ENCODE data around the gene FES. TPM values are rescaled to one million over a fixed set of nuclear protein-coding genes. Genes with fewer than 3 reads are reported as not detected.

The FES gene
- total RNA-seq, 1 donor from 2014 or later, result 13.8 TPM

DNA sequence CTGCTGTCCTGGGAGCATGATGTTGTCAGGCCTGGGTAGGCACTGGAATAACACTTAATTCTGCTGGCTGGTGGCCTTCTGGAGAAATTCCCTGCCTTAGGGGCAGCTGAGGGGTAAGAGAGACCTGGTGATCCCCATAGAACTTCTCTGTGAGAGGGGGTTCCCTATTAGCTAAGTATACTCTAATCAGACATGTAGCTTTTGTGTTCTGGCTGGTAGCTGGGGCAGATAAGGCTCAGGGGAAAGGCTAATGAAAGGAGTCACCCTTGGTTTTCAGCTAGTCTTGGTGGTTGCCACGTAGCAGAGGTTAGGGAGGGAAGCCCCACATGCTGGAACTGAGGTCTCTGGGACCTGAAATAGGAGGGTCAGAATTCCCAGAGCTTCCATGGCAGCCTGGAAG lies 49.0 kb downstream of the FES start:
- Mint-ChIP-seq H3K27me3 (no peaks in the 10 kb centered on the region), H3K27ac (no peak overlapping the region), H3K4me1 (ENCODE audit: low read depth) (peaks cover 14% of the 10 kb centered on the region), H3K4me3 (ENCODE audit: low read depth) (peak overlapping the region; percentile 38), H3K9me3 (ENCODE audit: low read depth) (no peaks in the 10 kb centered on the region), H3K36me3 (ENCODE audit: insufficient read depth) (peaks cover 4% of the 10 kb centered on the region)
- no peak for DNase-seq (ENCODE audit: low spot score, unreplicated experiment)
- TF ChIP-seq, protein P1, sequence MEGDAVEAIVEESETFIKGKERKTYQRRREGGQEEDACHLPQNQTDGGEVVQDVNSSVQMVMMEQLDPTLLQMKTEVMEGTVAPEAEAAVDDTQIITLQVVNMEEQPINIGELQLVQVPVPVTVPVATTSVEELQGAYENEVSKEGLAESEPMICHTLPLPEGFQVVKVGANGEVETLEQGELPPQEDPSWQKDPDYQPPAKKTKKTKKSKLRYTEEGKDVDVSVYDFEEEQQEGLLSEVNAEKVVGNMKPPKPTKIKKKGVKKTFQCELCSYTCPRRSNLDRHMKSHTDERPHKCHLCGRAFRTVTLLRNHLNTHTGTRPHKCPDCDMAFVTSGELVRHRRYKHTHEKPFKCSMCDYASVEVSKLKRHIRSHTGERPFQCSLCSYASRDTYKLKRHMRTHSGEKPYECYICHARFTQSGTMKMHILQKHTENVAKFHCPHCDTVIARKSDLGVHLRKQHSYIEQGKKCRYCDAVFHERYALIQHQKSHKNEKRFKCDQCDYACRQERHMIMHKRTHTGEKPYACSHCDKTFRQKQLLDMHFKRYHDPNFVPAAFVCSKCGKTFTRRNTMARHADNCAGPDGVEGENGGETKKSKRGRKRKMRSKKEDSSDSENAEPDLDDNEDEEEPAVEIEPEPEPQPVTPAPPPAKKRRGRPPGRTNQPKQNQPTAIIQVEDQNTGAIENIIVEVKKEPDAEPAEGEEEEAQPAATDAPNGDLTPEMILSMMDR (IDR thresholded peaks at IDR 0.05; ENCODE audit: unreplicated experiment), result no peak

DNA sequence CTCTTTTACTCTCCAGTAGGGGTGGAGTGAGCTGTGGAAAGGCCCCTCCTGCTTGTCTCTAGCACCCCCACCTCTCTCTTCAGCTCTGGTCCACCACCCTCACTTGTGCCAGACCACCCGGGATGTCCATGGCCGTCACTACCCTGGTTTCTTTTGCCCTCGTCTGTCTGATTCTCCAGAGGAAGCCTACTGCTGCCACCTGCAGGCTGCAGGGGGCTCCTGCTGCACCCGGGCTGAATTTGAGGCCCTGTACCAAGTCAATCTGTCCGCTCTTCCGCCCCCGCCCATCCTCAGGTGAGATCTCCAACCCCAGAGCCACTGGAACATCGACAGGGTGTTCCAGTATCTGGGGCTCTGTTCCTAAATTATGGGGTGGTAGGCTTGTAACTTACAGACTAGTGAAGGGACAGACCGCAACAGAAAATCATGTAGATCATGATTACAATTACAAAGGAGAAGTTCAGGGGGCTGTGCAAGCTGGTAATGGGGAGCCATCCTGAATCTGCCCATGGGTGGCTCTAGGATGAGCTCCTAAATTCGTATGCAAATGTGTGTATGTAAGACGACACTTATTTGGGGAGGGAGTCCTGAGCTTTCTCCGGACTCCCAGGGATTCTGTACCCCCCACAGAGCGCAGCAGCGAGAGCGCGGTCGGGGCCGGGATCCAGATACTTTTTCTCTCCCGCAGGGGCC lies 50.1 kb downstream of the FES start:
- peak; percentile 77 for DNase-seq (ENCODE audit: low spot score, unreplicated experiment)
- Mint-ChIP-seq H3K4me1 (ENCODE audit: low read depth) (peaks cover 14% of the 10 kb centered on the region), H3K9me3 (ENCODE audit: low read depth) (no peaks in the 10 kb centered on the region), H3K27ac (peak overlapping the region; percentile 94), H3K4me3 (ENCODE audit: low read depth) (peak overlapping the region; percentile 89), H3K36me3 (ENCODE audit: insufficient read depth) (peaks cover 5% of the 10 kb centered on the region), H3K27me3 (no peaks in the 10 kb centered on the region)
- TF ChIP-seq, protein P1 (IDR thresholded peaks at IDR 0.05; ENCODE audit: unreplicated experiment), result peak; percentile 87

DNA sequence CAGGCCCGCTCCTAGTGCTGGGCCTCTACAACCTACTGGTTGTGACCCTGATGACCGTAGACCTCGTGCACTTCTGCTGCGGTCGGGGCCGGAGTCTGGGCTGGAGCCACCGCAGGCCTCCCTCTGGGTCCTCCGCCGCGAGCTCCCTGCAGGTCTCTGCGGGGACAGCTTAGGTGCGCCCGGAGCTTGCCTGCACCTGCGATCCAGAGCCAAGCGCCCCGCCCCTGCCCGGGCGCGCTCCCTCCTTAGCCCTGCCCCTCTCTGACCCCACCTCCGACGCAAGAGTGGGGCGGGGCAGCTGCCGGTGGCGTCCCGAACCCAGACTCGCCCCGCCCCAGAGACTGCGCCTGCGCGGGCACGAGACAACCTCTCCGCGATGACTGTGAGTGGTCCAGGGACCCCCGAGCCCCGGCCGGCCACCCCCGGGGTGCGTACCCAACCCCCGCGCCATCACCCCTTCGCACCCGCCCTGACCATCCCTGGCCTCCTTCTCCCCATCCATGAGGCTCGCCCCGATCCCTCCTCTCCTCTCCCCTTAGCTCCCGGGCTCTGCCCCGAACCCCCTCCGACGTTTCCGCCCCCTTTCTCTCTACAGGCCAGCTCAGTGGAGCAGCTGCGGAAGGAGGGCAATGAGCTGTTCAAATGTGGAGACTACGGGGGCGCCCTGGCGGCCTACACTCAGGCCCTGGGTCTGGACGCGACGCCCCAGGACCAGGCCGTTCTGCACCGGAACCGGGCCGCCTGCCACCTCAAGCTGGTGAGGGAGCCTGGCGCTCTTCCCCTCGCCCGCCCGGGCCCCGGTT lies 50.8 kb downstream of the FES start, which contains the start of gene UNC45A:
Gene UNC45A (plus strand): TSS at position 337 of the 803 bp plus-strand sequence. CDS start 40 bp downstream, at position 377.
- DNase-seq (ENCODE audit: low spot score, unreplicated experiment), result peak; percentile 92
- H3K27me3 Mint-ChIP-seq, result no peaks in the 10 kb centered on the region
- H3K9me3 Mint-ChIP-seq (ENCODE audit: low read depth), result no peaks in the 10 kb centered on the region
- TF ChIP-seq, protein P1 (IDR thresholded peaks at IDR 0.05; ENCODE audit: unreplicated experiment), result no peak
- peaks cover 14% of the 10 kb centered on the region for H3K4me1 Mint-ChIP-seq (ENCODE audit: low read depth)
- H3K4me3 Mint-ChIP-seq (ENCODE audit: low read depth), result peak within 1 kb of the TSS; percentile 89
- H3K36me3 Mint-ChIP-seq (ENCODE audit: insufficient read depth), result peaks cover 8% of the 10 kb centered on the region
- H3K27ac Mint-ChIP-seq, result peak within 1 kb of the TSS; percentile 94

DNA sequence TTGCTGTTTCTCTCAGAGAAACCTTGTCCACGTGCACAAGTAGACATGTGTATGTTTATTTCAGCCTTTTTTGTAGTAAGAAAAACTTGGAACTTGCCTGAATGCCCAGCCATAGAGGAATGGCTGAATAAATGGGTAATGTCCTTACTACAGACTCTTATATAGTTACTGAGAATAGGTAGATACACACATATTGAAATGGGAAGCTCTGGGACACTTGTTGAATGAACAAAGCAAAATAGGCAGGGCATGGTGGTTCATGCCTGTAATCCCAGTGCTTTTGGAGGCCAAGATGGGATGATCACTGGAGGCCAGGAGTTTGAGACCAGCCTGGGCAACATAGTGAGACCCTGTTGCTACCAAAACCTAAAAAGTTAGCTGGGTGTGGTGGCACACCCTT lies 52.5 kb downstream of the FES start:
- Mint-ChIP-seq H3K9me3 (ENCODE audit: low read depth) (no peaks in the 10 kb centered on the region), H3K4me1 (ENCODE audit: low read depth) (peaks cover 12% of the 10 kb centered on the region), H3K36me3 (ENCODE audit: insufficient read depth) (peaks cover 13% of the 10 kb centered on the region), H3K27me3 (no peaks in the 10 kb centered on the region), H3K4me3 (ENCODE audit: low read depth) (peak overlapping the region; percentile 89), H3K27ac (no peak overlapping the region)
- TF ChIP-seq, protein P1 (IDR thresholded peaks at IDR 0.05; ENCODE audit: unreplicated experiment), result no peak
- no peak for DNase-seq (ENCODE audit: low spot score, unreplicated experiment)

DNA sequence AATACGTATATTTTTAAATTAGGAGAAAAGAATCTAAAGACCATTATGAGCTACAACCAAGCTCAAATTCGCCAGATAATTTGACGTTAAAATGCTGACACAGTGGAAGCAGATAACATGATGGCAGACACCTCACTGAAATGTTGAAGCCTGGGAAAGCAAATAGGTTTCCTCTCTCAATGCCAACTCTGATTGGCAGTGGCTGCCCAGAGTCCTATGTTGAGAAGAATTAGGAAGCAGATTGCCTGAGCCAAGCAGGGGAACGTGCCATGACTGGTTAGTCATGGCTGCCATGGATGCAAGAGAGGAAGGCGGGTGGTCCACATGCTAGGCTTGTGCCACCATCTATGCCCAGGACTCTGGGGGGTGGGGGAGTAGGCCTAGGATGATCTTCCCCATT lies 54.0 kb downstream of the FES start:
- no peak overlapping the region for H3K4me3 Mint-ChIP-seq (ENCODE audit: low read depth)
- no peaks in the 10 kb centered on the region for H3K9me3 Mint-ChIP-seq (ENCODE audit: low read depth)
- TF ChIP-seq, protein P1 (IDR thresholded peaks at IDR 0.05; ENCODE audit: unreplicated experiment), result no peak
- no peak for DNase-seq (ENCODE audit: low spot score, unreplicated experiment)
- H3K36me3 Mint-ChIP-seq (ENCODE audit: insufficient read depth), result peaks cover 13% of the 10 kb centered on the region
- H3K27ac Mint-ChIP-seq, result no peak overlapping the region
- peaks cover 12% of the 10 kb centered on the region for H3K4me1 Mint-ChIP-seq (ENCODE audit: low read depth)
- no peaks in the 10 kb centered on the region for H3K27me3 Mint-ChIP-seq

Data from progenitor cell of endocrine pancreas (in vitro differentiated cells).